ENCODE results near the gene KLHDC2. TPM values are rescaled to one million over a fixed set of nuclear protein-coding genes. Genes with fewer than 3 reads are reported as not detected.
A peak's percentile ranks its signal among the peaks of the same experiment; 100 is the strongest.
"Not testable (repeated sequence)": the region's sequence is repeated elsewhere in the genome, so short reads cannot be mapped to it uniquely, and the experiment has no call there.

KLHDC2 gene
- total and polyA plus RNA-seq, 11 donors, result 40.7 to 93.6 (median 82.4) TPM

- Histone ChIP-seq H3K27ac (no peak overlapping the region), H3K4me3 (no peak overlapping the region), H3K9me3 (no peaks in the 10 kb centered on the region), H3K36me3 (peaks cover 0 to 100% (median 94%) of the 10 kb centered on the region in 9 donors), H3K27me3 (no peaks in the 10 kb centered on the region), H3K4me1 (peaks cover 0 to 7% (median 0%) of the 10 kb centered on the region in 12 donors)
- WGBS, 4 donors, result 0% methylated on average over 1 of the region's 1 CpG
- ATAC-seq (peak in 1 of 4 donors; percentile 52), DNase-seq (no peak)
- TF ChIP-seq POLR2A (IDR thresholded peaks at IDR 0.05), result no peak
- no peak for TF ChIP-seq CTCF (IDR thresholded peaks at IDR 0.05)
- intact Hi-C loops (cut with DNase I), result no loop called here
These were observed 24.7 kb downstream of the KLHDC2 start for GRCh38 chr14:49792618-49793017.

- DNase-seq (no peak), ATAC-seq (no peak)
- Histone ChIP-seq H3K27ac (no peak overlapping the region), H3K36me3 (peaks cover 3 to 100% (median 94%) of the 10 kb centered on the region in 9 donors), H3K4me1 (peaks cover 0 to 7% (median 0%) of the 10 kb centered on the region in 12 donors), H3K9me3 (no peaks in the 10 kb centered on the region), H3K27me3 (no peaks in the 10 kb centered on the region), H3K4me3 (no peak overlapping the region)
- 89 to 94% (median 92%) methylated on average over 2 of the region's 2 CpGs for WGBS, 4 donors
- TF ChIP-seq POLR2A (IDR thresholded peaks at IDR 0.05), result no peak
- no peak for TF ChIP-seq CTCF (IDR thresholded peaks at IDR 0.05)
- intact Hi-C loops (cut with DNase I), result loop anchor here in 2 of 10 donors (5.0 kb wide), 1 partner anchor 36 kb away; no protein-coding TSS in a partner anchor
These were observed 28.1 kb downstream of the KLHDC2 start for GRCh38 chr14:49796025-49796424.

- no peaks in the 10 kb centered on the region for H3K4me1 ChIP-seq
- ATAC-seq, result no peak
- H3K4me3 ChIP-seq, result no peak overlapping the region
- H3K9me3 ChIP-seq, result peaks cover 0 to 13% (median 2%) of the 10 kb centered on the region in 12 donors
- intact Hi-C loops (cut with DNase I), result no loop called here
- H3K36me3 ChIP-seq, result peaks cover 0 to 98% (median 93%) of the 10 kb centered on the region in 9 donors
- no peak for TF ChIP-seq CTCF (IDR thresholded peaks at IDR 0.05)
- no peak for TF ChIP-seq POLR2A (IDR thresholded peaks at IDR 0.05)
- WGBS, 4 donors, result 0% methylated on average over 1 of the region's 1 CpG
- no peaks in the 10 kb centered on the region for H3K27me3 ChIP-seq
- DNase-seq, result no peak
- H3K27ac ChIP-seq, result no peak overlapping the region
These were observed 40.8 kb downstream of the KLHDC2 start for GRCh38 chr14:49808780-49809179.

GRCh38 chr14:49816118-49816517, 48.2 kb downstream of the KLHDC2 start:
- H3K27me3 ChIP-seq; H3K4me3 ChIP-seq; intact Hi-C loops (cut with DNase I); DNase-seq; H3K4me1 ChIP-seq; H3K27ac ChIP-seq; ATAC-seq: not testable (repeated sequence)
- 96 to 100% (median 99%) methylated on average over 2 of the region's 2 CpGs for WGBS, 4 donors
- Histone ChIP-seq H3K9me3 (peaks cover 0 to 27% (median 11%) of the 10 kb centered on the region in 12 donors), H3K36me3 (peaks cover 6 to 95% (median 88%) of the 10 kb centered on the region in 9 donors)

- no peak for ATAC-seq
These were observed 48.9 kb downstream of the KLHDC2 start for GRCh38 chr14:49816844-49817243.

More at GRCh38 chr14:49816844-49817243, 48.9 kb downstream of the KLHDC2 start:
- H3K4me3 ChIP-seq, result no peak overlapping the region
- peaks cover 6 to 89% (median 81%) of the 10 kb centered on the region in 9 donors for H3K36me3 ChIP-seq
- no peak overlapping the region for H3K27ac ChIP-seq
- intact Hi-C loops (cut with DNase I), result no loop called here
- DNase-seq, result no peak
- H3K27me3 ChIP-seq, result no peaks in the 10 kb centered on the region
- peaks cover 0 to 26% (median 10%) of the 10 kb centered on the region in 12 donors for H3K9me3 ChIP-seq
- H3K4me1 ChIP-seq, result no peaks in the 10 kb centered on the region
- no peak for TF ChIP-seq POLR2A (IDR thresholded peaks at IDR 0.05)
- 97 to 99% (median 98%) methylated on average over 3 of the region's 3 CpGs for WGBS, 4 donors
